Dermis blood vessel endothelial cell (primary cell): ENCODE results near the gene PLEKHF1. TPM values are rescaled to one million over a fixed set of nuclear protein-coding genes. Genes with fewer than 3 reads are reported as not detected.
"Not testable (repeated sequence)": the region's sequence is repeated elsewhere in the genome, so short reads cannot be mapped to it uniquely, and the experiment has no call there.

ENCODE experiments used
- DNase-seq: peaks from one replicate; pipeline ENCODE4 v3.0.0; 2010
- total RNA-seq: library from RNA; depleted of rRNA; stranded (reverse); fragments of >200 nt; gene quantifications from 2 replicates; pipeline ENCODE4 v1.2.3, GENCODE V29; 2014

Gene PLEKHF1
- total RNA-seq, 1 donor from 2014 or later: 12.3 TPM

DNA sequence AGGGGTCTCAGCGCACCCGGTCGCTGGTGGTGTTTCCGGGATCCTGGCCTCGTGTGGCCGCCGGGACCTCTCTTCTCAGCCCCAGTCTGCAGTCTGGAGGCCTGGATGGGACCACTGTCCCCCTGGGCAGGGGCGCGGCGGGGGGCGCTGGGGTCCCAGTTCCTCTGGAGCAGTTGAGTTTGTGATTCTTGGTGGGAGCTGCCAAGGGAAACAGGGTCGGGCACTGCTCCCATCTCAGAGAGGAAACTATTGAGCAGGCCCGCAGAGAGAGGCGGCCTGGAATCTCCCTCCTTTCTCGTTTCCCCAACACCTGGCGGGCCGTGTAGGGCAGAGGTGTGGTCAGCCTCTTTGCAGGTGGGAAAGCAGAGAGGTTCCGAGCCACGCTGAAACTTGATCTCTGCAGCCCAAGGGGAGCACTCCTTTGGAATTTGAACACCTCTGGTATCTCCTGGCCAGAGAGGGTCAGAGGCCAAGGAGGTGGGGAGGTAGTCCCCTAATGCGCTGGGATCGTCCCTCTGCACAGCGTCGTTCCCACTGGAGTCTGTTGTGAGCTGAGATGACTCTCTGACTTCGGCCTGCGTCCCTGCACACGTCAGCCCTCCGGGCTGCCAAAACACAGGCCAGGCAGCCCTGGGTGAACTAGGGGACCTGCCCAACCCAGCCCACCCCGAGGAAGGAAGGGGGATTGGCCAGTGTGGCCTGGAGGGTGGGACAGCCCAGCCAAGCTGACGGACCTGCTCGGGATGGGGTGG lies 741 bp downstream of the PLEKHF1 start:
- peak; percentile 44 for DNase-seq

DNA sequence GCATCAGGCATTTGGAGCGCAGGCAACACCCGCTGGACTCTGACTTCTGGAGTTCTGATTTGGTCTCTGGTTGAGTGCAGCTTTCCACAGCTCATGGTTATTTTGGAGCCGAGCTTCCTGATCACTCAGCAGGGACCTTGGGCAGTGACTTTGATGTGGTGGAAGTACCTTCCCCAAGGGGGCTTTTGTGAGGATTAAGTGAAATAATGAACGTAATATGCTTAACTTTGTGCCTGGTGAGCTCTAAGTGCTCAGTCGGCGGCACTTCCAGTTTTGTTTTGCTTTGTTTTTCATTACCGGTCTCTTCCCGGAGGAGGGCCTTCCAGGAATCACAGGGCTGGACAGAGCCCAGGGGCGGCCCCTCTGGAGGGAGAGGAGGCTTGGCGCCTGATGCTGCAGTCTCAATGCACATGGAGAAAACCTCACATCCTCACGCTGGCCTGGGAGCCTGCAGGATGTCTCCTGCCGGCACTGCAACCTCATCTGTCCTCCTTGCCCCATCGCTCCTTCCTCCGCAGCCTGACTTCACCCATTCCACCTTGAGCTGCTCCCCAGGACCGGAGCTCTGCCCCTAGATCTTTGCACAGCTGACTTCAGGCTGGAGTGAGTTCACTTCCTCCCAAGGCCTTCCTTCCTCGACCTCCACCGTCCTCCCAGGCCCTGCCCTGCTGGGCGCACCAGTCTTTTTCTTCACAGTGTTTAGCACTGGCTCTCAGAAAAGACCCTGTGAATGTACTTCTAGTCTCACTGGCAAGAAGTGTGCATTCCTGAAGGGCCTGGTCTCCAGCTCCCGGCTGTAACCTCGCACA lies 1.5 kb downstream of the PLEKHF1 start:
- DNase-seq: peak; percentile 77

DNA sequence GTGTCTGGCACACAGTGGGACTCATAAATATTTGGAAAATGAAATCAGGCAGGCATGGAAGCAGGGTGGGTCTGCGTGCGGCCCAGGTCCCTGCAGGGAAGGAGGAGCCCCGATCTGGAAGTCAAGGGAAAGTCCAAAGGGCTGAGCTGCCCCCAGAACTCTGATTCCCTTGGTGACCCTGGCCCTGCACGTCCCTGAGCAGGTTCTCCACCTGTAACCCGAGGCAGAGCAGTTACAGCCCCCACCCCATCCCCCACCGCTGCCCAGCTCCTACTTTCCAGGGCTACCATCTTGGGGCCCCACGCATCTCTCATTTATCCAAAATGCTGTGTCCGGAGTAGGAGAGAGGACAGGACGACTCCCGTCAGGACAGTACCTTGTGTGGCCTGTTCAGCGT lies 2.1 kb downstream of the PLEKHF1 start:
- DNase-seq: no peak

DNA sequence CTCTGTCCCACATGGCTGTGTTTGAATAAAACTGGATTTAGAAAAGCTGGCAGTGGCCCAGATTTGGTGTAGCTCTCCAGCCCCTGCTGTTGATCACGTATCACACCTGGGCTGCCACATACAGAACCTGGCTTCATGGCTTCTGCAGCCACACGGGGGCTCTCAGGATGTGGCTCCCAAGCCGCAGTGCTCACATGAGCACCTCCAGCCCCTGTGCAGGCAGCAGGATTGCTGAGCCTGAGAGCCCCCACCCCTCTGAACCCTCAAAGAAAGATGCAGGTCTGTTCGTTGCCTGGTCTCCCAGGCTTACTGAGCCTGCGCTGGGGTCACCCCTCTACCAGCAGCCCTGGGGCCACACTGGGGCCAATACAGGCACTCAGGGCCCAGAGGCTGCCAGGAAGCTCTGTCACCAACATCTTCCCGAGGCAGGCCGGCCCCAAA lies 2.7 kb downstream of the PLEKHF1 start:
- DNase-seq: no peak

DNA sequence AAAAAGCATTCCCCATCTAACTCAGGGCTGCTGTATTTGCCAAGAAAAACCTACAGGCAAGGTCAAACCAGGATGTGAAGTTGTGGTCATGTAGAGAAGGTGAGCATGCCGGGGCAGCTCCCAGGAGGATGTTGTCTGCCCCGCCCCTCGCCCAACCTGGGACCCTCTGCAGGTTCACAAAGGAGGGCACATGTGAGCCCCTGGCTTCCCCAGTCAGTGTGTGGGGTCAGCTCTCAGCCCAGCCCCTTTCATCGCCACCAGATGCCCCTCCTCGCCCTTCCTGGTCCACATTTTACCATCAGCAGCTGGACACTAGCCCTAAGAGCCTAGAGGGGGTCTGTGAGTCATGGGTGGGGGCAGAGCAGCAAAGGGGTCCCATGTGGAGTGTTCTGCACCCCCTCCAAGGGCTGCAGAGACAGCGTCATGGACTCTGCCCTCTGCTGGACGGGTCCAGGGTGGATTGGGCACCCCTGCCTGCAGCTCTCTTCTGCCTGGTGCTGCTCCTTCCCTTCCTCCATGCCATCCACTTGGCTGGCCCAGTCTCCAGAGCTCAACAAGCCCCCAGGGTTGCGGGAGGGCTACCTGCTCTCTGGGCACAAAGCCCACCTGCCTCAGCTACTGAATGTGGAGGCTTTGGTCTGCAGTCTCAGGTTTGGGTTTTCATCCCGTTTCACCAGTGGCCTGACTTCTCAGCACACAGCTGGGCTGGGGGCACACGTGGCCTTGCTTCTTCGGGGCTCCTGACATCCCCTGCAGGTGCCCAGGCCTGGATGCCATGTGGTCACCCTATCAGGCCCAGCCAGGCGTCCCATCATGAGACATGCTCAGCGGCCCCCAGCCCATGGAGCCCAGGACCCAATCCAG lies 3.7 kb downstream of the PLEKHF1 start:
- no peak for DNase-seq

DNA sequence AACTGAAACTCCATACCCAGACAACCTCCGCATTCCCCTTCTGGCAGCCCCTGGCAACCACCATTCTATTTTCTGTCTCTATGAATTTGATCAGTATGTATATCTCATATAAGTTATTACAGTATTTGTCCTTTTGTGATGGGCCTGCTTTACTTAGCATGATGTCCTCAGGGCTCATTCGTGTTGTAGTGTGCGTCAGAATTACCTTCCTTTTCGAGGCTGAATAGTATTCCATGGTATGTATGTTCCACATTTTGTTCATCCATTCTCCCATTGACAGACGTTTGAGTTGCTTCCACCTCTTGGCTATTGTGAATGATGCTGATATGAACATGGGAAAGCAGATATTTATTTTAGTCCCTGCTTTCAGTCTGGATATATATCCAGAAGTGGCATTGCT lies 5.0 kb downstream of the PLEKHF1 start:
- DNase-seq: no peak

DNA sequence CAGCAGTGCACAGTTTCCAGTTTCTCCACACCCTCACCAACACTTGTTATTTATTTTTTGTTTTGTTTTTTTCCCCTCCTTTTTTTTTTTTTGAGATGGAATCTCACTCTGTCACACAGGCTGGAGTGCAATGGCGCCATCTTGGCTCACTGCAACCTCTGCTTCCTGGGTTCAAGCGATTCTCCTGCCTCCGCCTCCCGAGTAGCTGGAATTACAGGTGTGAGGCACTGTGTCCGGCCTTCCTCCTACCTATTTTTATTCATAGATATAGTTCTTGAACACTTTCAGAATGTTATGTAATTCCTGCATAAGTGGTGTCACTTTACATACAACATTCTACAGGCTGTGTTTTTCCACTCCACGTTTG lies 5.7 kb downstream of the PLEKHF1 start:
- DNase-seq: not testable (repeated sequence)

DNA sequence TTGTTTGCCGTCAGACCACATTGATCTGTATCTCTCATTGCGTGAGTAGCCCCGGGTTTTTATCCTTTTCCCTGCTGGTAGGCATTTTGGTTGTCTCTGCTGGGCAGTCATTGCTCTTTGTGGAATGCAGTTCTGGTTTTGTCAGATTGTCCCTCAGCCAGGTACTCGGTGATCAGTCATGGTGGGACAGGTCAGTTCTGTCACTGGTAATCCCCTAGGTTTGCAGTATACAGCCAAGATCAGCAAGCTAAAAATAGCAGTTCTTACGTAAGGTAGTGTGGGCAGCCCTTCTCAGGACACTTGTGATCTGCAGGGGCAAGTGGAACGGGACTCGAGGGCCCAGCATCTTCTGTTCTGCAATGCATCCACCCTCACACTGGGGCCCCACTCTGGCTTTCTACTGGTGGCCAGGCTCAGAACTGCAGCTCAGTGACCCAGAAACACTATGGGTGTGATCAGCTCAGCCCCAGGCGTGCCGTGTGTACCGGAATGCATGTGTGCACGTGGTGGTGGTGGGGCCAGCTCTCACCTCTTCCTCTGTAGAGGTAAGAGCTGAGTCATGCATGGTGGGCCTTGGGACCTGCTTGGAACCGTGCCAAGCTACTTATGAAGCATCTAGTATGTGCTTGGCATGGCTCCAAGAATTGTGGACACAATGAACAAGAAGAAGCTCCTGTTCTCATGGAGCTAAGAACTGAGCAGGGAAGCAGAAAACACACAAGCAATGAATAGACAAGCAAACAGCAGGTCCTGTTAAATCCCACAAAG lies 6.3 kb downstream of the PLEKHF1 start:
- peak; percentile 88 for DNase-seq

DNA sequence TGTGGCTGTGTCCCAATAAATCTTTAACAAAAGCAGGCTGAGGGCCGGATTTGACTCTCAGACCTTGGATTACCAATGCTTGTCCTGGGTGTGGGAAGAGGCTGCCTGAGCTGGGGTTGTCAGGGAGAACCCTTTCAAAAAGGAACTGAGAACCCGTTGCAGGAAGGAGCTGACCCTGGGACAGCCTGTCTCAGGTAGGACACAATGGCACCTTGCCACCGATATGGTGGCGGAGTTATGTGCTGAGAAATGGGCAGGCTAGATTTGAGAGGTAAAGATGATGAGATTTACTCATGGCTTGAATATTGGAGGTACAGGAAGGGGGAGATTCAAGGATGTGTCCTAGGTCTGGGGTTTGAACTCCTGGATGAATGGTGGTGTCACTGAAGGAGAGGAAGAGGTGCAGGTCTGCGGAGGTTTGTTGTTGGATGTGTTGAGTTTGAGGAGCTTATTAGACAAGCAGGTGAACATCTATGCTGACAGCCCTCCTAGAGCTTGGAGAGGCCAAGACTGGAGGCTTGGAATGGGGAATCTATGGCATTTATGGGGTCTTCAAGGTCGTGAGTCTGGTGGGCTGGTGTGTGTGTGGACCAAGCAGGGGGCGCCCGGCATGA lies 7.2 kb downstream of the PLEKHF1 start:
- DNase-seq: no peak

DNA sequence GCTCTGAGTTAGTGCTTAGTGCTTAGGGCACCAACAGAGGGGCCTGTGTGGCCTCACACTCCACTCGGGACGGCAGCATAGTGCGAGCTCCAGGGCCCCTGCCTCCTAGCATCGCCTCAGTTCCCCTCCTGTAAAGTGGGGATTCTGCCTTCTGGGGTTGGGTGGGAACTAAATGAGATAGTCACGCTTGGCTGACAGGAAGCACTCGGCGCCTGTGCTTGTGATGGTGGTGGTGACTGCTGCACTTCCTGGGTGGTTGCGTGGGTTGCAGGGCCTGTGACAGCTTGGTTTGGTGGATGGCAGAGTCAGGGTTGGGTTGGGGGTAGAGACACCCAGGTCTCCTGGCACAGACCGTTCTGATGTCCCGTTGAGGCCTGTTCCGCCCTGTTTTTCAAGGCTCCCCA lies 7.7 kb downstream of the PLEKHF1 start:
- no peak for DNase-seq

DNA sequence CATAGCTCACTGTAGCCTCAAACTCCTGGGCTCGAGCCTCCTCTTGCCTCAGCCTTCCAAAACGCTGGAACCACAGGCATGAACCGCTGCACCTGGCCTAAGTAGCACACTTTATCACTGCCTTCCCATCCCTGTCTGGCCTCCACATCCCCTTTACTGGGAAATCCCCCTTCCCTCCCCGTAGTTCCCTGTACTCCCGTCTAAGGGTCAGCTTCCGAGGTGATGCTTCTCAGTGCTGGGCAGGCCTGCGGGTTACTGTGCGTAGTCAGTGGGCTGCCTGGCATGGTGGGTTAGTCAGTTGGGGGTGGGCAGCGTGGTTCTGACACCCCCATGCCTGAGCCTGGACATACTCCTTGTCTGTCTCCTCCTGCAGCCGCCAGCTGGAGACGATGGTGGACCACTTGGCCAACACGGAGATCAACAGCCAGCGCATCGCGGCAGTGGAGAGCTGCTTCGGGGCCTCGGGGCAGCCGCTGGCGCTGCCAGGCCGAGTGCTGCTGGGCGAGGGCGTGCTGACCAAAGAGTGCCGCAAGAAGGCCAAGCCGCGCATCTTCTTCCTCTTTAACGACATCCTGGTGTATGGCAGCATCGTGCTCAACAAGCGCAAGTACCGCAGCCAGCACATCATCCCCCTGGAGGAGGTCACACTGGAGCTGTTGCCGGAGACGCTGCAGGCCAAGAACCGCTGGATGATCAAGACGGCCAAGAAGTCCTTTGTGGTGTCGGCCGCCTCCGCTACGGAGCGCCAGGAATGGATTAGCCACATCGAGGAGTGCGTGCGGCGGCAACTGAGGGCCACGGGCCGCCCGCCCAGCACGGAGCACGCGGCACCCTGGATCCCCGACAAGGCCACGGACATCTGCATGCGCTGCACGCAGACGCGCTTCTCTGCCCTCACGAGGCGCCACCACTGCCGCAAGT lies 8.4 kb downstream of the PLEKHF1 start:
- DNase-seq: no peak

DNA sequence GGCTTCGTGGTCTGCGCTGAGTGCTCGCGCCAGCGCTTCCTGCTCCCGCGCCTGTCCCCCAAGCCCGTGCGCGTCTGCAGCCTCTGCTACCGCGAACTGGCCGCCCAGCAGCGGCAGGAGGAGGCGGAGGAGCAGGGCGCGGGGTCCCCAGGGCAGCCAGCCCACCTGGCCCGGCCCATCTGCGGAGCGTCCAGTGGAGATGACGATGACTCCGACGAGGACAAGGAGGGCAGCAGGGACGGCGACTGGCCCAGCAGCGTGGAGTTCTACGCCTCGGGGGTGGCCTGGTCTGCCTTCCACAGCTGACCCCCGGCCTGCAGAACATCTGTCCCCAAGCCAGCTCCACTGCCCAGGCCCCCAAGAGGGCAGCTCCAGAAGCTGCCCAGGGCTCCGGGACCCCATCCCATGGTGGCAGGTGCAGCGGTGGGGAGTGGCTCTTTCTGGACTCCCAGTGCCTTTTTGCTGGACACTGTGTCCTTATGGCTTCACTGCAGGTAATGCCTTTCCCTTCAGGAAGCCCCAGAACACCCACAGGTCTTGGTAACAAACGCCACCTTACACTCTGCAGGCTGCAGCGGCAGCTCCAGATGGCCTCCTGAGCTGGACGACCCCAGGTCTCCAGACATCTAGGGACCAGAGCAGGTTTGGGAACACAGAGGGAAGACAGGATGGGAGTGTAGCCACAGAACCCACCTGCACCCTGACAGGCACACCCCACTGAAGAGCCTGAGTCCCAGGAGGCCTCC lies 9.3 kb downstream of the PLEKHF1 start:
- DNase-seq: no peak

DNA sequence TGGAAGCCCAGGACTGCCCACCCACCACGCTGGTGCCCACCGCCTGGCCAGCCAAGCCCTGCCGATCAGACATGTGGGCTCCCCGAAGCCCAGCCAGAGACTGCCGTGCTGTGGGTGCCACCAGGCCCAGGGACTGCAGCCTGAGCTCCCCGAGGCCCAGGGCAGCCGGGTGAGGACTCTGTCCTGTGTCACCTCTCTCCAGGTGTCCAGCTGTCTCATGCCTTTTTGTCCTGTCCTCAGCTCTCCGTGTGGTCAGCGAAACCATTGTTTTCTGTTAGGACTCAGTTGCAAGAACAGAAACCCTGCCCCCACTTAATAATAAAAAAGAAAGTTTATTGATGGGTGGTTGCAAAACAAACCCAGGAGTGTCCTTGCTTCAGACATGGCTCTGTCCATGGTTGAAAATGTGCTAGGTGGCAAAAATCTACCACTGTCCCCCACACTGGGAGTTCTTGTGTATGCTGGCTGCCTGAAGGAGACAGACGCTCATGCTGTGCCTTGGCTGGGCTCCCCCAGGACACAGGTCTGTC lies 9.9 kb downstream of the PLEKHF1 start:
- no peak for DNase-seq

DNA sequence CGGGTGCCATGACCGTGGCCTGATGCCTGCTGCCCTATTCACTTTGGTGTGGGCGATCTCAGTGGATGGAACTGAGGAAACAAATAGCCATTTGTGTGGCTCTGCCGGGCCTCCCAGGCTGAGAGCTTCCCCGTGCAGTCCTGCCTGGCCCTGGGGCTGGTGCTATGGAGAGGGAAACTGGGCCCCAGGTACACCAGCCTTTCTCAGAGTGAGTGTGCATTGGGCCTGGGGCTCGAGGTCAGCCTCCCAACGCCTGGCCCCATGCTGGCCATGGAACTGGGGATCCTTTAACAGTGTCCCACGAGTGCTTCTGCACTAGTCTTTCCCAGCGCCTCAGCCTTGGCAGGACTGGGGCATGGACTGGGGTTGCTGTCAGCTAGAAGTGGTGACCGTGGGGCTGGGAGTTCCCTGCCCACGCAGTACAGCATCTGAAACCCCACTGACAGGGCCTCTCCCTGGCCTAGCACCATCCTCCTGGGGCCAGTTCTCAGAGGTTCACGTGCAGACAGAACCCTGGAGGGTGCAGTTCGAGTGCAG lies 10.5 kb downstream of the PLEKHF1 start:
- DNase-seq: no peak

DNA sequence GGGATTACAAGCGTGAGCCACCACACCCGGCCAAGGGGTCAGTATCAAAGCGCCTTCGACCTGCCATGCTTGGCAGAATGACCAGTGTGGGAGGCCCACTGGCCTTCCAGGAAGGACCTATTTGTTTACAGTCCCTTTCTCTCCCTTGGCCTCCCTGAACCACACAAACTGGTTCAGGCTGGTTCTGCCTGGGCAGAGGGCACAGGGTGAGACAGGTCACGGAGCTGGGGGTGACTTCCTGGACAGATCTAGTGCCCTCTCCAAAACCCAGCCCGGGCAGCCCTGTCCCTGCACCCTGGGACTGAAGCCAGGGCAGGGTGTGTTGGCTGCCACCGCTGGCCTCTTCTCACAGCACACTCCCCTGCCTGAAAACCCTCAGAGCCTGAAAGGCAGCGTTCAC lies 11.3 kb downstream of the PLEKHF1 start:
- no peak for DNase-seq

DNA sequence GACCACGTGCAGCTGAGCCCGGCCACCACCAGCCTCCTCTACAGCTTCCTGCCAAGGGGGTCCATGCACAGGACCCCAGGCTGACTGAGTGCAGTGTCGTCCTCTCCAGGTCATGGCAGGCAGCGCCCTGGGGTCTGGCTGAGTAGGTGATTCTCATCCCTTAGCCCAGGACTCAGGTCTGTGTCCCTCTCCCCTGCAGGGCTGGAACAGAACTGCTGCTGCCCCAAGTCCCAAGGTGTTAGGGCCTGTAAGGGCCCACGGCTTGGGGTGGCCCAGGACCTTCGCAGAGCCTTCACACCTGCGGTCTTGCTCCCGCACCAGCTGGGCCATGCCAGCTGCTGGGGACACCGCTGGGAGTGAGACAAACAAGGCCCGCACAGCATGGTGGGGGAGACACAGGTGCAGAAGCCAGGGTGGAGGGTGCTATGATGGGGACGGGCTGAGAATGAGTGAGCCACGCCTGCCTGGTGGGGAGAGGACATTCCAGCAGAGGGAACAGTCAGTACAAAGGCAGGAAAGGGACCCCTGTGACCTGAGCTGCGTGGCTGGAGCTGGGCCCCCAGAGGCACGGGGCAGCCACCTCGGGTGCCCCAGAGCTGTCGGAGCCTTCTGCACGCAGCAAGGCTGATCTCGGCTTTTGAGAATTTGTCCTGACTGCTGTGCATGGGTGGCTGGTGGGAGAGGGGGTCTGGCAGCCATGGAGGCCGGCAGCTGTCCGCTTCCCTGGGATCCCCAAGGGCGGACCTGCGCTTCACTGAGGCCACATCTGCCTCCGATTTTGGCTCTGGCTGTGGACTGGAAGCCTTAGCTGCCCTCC lies 11.9 kb downstream of the PLEKHF1 start:
- no peak for DNase-seq

DNA sequence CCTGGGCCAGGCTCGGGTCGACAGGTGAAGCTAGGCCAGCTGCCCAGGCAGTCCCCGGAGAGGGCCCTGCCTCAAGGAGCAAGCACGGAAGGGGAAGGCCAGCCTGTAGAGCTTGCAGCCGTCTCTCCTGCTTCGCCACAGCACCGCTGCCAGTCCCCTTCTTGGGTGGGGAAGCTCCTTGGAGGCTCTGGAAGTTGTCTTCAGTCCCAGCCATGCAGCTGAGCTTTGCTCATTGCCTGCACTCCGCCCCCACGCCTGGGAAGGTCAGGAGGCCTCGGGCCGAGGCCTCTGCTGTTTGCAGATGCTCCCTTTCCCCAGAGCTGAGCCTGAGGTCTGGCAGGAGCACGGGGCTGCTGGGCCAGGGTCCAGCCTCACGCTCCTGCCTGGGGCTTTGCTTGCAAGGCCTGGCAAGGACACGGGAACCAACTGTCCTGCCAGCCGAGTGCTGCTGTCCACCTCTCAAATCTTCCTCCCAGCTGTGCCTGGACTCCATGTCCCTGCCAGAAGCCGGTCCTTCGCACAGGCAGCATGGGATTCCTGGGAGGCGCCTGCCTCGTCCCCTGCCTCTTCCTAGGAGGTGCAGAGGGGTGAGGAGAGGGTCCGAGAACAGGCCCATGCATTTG lies 13.3 kb downstream of the PLEKHF1 start:
- no peak for DNase-seq

DNA sequence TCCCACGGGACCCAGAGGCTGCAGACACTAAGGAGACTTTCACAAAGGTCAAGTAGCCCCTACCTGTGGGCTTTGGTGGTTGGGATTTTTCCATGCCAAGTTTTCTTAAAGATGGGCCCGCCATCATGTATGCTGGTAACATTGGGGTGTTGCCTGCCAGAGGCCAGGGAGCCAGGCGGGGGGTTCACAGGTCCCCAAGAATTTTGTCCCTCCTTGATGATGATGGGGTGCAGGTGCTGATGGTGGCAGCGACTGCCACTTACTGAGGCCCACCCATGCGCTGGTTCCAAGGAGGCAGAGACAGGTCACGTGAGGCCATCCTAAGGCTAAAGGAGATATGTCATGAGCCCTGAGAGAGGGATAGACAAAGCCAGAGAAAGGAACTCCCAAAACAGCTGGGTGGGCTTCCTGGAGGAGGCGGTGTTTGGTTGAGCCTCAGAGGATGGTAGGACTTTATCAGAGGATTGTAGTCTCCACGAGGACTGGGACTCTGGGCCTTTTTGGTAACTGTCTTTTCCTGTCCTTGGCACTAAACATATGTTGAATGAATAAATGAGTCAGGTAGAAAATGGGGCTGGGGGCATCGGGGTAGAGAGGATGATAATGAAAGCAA lies 14.4 kb downstream of the PLEKHF1 start:
- DNase-seq: no peak
